Neural crest cell (in vitro differentiated cells): Measurements from ENCODE around the gene SMAD4. TPM values are rescaled to one million over a fixed set of nuclear protein-coding genes. Genes with fewer than 3 reads are reported as not detected.

Experiments
- DNase-seq: peaks from one replicate; pipeline ENCODE4 v3.0.0; 2021; ENCODE audit warnings: low read depth, mixed read lengths, low spot score
- H3K27ac Mint-ChIP-seq: one replicate; pipeline ENCODE4 v1.8.0; 2021; ENCODE audit warnings: mild to moderate bottlenecking, mixed read lengths; ENCODE audit not compliant: unreplicated experiment
- H3K27me3 Mint-ChIP-seq: 2 replicates; pipeline ENCODE4 v1.8.0; 2021; ENCODE audit warnings: low read depth, mild to moderate bottlenecking, mixed read lengths
- H3K36me3 Mint-ChIP-seq: 2 replicates; pipeline ENCODE4 v1.8.0; 2021; ENCODE audit warnings: low read depth, mild to moderate bottlenecking, mixed read lengths
- H3K4me1 Mint-ChIP-seq: 2 replicates; pipeline ENCODE4 v1.8.0; 2021; ENCODE audit warnings: mixed read lengths
- H3K4me3 Mint-ChIP-seq: one replicate; pipeline ENCODE4 v1.8.0; 2021; ENCODE audit warnings: mild to moderate bottlenecking, mixed read lengths
- H3K9me3 Mint-ChIP-seq: 2 replicates; pipeline ENCODE4 v1.8.0; 2021; ENCODE audit warnings: mixed read lengths
- CTCF ChIP-seq: fragments of 200-600 bp; sonication (generic); conservative IDR thresholded peaks from 2 replicates; pipeline ENCODE4 v1.5.0; 2021; ENCODE audit warnings: antibody characterized with exemption, mild to moderate bottlenecking
- total RNA-seq: library from RNA; stranded (reverse); gene quantifications from 2 replicates; pipeline ENCODE4 v1.2.1, GENCODE V29; 2021

The SMAD4 gene
- total RNA-seq, 1 donor from 2014 or later = 151 TPM

GRCh38 chr18:51048190-51048589 lies 18.2 kb downstream of the SMAD4 start:
- Mint-ChIP-seq H3K9me3 (no peaks in the 10 kb centered on the region), H3K27ac (no peak overlapping the region), H3K4me3 (no peak overlapping the region), H3K4me1 (peaks cover 22% of the 10 kb centered on the region), H3K36me3 (peaks cover 8% of the 10 kb centered on the region), H3K27me3 (no peaks in the 10 kb centered on the region)
- TF ChIP-seq CTCF = no peak
- DNase-seq = no peak

- Mint-ChIP-seq H3K4me1 (peaks cover 20% of the 10 kb centered on the region), H3K27me3 (no peaks in the 10 kb centered on the region), H3K4me3 (no peak overlapping the region), H3K27ac (no peak overlapping the region), H3K9me3 (no peaks in the 10 kb centered on the region), H3K36me3 (peaks cover 8% of the 10 kb centered on the region)
- no peak for DNase-seq
- TF ChIP-seq CTCF = no peak
Observed at GRCh38 chr18:51049137-51049536, 19.1 kb downstream of the SMAD4 start.

GRCh38 chr18:51051105-51051712 lies 21.2 kb downstream of the SMAD4 start:
- H3K4me3 Mint-ChIP-seq = no peak overlapping the region
- H3K36me3 Mint-ChIP-seq = peaks cover 8% of the 10 kb centered on the region
- peak; percentile 92 for TF ChIP-seq CTCF
- peaks cover 8% of the 10 kb centered on the region for H3K4me1 Mint-ChIP-seq
- H3K27ac Mint-ChIP-seq = no peak overlapping the region
- DNase-seq = no peak
- no peaks in the 10 kb centered on the region for H3K27me3 Mint-ChIP-seq
- no peaks in the 10 kb centered on the region for H3K9me3 Mint-ChIP-seq

- Mint-ChIP-seq H3K4me3 (no peak overlapping the region), H3K27ac (no peak overlapping the region), H3K27me3 (no peaks in the 10 kb centered on the region), H3K36me3 (peaks cover 8% of the 10 kb centered on the region), H3K9me3 (no peaks in the 10 kb centered on the region), H3K4me1 (peaks cover 8% of the 10 kb centered on the region)
- no peak for TF ChIP-seq CTCF
- DNase-seq = no peak
Observed at GRCh38 chr18:51053814-51054213, 23.8 kb downstream of the SMAD4 start.

- no peak overlapping the region for H3K27ac Mint-ChIP-seq
- H3K9me3 Mint-ChIP-seq = no peaks in the 10 kb centered on the region
- no peak overlapping the region for H3K4me3 Mint-ChIP-seq
- H3K27me3 Mint-ChIP-seq = no peaks in the 10 kb centered on the region
- no peak for DNase-seq
- TF ChIP-seq CTCF = no peak
- peaks cover 8% of the 10 kb centered on the region for H3K4me1 Mint-ChIP-seq
- H3K36me3 Mint-ChIP-seq = peaks cover 9% of the 10 kb centered on the region
Observed at GRCh38 chr18:51054764-51055163, 24.8 kb downstream of the SMAD4 start.
